Endothelial cell of hepatic sinusoid (primary cell): ENCODE data around the gene FSTL3.
"Not testable (repeated sequence)": the region's sequence is repeated elsewhere in the genome, so short reads cannot be mapped to it uniquely, and the experiment has no call there.

ENCODE experiments used
- in situ Hi-C: cut with HindIII; loops from 2 replicates; pipeline ENCODE4 v1.10.0; 2017; ENCODE audit warnings: low sequenced_read_pairs

The FSTL3 gene

DNA sequence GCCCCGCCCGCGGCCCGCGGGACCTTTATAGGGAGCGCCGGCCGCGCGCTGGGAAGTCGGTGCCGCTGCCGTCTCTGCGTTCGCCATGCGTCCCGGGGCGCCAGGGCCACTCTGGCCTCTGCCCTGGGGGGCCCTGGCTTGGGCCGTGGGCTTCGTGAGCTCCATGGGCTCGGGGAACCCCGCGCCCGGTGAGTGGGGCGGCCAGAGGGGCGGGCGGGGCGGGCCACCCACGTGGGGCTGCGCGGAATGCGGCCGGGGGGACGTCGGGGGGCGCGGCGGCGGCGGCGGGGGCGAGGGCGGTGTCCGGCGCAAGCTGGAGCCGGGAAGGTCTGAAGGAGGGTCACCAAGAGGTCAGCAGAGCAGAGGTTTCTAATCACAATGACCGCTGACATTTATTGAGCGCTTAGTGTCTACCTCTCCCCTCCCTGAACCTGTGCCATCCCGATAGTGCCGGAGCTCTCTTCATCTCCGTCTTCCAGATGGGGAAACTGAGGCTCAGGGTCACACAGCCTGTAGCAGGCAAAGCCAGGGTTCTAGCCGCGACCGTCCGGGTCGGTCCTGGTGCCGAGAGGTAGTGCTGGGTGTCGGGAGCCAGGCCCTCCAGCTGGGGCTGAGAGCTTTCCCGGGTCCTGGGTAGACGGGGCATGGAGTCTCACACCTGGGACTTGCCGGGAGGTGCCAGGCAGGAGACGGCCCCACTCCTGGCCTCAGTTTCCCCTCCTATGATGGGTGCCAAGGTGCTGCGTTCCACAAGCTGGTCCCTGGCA is at the start of gene FSTL3:
Gene FSTL3, plus strand, starts transcription at position 54 of the 767 bp plus-strand sequence. Its CDS starts 32 bp downstream, at position 86.
- in situ Hi-C loops = no loop called here

DNA sequence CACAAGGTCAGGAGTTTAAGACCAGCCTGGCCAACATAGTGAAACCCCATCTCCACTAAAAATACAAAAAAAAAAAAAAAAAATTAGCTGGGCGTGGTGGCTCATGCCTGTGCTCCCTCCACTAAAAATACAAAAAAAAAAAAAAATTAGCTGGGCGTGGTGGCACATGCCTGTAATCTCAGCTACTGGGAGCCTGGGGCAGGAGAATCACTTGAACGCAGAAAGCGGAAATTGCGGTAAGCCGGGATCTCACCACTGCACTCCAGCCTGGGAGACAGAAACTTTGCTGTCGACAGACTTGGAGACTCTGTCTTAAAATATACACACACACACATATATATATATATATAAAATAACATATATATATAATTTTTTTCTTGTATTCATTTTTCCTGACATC is 49.6 kb upstream of the FSTL3 start:
- in situ Hi-C loops = not testable (repeated sequence)

DNA sequence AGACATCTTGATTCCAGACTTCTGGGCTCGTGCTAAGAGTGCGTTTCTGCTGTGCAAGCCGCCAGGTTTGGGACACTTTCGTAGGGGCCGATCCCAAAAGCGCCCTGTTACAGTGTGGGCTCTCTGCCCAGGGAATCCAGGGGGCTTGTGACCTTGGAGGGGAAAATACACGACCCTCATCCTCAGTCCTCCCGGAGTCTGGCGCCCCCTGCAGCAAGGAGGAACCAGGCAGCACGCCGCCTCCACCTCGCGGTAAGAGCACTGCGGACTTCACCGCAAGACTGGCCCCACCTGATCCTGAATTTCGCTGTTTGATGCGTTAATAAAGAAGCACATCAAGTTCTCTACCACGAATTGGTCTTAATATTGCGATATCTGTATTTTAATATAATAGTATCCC is 48.0 kb upstream of the FSTL3 start:
- in situ Hi-C loops = no loop called here

DNA sequence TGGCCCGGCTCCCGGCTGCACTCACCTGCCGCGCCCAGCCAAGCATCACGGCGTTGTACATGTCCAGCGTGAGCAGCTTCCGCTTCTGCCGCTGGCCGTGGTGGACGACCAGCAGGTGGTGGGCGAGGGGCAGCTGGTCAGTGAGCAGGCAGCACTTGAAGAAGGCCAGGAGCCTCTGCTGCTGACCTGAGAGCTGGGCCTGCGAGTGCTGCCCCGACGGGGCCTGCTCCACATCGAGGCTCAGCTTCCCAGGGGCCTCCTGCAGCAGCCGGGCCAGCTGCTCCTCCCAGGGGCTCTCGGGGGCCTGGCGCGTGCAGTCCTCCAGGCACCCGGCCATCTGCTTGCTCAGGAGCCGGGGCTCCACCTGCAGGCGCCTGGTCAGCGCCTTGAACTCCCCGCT is 46.7 kb upstream of the FSTL3 start:
- in situ Hi-C loops = not testable (repeated sequence)

DNA sequence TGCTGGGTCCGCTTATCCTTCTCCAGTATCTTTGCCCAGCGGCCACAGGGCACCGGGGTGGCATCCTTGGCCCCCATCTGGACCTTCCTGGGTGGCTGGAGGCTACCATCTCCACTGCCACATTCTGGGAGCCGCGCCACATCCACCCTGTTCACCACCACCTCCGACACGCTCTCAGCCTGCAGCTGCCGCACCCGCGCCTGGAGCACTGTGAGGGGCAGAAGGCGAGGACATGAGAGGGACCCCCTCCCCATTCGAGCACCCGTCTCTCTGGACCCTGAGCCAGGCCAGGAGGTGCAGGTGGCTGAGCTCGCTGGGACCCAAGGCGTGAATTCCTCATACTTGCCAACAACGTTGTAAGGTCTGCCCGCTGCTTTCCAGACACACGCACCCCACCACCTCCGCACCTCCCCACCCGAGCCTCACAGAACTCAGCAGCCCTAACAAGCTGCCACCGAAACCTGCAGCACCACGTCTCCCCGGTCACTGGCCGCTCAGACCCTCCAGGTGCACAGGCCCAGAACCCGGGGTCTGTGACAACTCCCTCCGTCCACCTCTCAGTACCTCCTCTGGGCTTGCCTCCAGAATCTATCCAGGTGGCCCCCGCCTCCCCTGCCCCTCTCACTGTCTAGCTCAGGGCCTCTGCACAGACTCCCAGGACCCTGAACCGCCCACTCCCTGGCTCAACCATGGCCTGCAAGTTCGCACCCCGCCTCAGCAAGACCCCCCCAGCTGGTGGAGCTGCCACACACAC is 46.1 kb upstream of the FSTL3 start:
- in situ Hi-C loops = no loop called here

DNA sequence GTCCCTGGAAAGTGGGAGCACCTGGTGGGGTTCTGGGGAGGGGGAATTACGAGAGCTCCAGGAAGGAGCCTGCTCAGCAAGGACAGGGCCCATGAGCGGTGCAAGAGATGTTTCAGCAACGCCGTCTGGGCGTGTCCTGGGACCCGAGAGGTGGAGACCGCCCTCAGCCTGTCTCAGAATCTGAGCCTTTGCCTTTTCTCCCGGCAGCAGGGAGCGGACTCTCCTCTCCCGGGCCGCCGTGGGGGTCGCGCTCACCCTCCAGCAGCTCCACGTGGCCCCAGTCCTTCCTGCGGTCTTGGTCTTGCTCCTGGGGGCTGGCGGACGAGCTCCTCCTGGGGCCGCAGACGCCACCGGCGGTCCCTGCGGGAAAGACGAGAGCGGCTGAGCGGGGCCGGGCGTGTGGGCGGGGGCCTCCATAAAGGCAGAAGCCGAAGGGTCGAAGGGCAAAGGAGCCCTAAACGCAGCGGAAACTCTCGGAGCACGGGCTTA is 43.6 kb upstream of the FSTL3 start:
- in situ Hi-C loops = no loop called here

DNA sequence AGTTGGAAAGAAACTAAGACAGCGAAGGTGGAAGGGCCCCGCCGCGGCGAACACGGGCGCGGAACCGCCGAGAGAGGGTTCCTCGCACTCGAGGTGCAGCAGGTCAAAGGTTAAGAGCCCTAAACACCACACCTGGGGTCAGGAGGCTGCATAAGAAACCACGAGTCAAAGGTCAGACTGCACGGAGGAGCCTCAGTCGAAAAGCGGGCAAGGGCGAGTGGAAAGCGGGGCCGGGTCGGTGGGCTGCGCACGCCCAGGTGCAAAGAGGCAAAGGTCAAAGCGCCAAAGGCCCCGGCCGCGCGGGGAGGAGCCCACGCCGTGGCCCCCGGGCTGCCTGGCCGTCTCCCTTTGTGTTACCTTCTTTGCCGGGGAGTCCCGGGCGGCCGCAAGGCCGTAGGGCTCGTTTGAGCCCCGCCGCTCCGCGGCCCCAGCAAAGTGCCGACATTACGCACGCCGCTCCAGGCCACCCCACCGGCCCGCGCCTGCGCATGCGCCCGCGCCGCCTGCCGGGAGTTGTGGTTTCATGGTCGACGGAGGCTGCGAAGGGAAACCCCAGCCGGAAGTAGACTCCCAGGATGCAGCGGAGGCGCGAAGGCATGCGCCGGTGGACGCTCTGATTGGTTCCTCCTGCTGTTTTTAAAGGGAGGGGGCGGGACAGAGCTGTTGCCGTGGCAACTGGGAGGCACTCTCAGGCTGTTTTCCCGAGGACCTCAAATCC is 43.0 kb upstream of the FSTL3 start, which contains the start of gene POLRMT:
Gene POLRMT, minus strand, starts transcription at position 470 of the 718 bp plus-strand sequence. Its CDS starts 25 bp downstream, at position 445.
- in situ Hi-C loops = no loop called here

DNA sequence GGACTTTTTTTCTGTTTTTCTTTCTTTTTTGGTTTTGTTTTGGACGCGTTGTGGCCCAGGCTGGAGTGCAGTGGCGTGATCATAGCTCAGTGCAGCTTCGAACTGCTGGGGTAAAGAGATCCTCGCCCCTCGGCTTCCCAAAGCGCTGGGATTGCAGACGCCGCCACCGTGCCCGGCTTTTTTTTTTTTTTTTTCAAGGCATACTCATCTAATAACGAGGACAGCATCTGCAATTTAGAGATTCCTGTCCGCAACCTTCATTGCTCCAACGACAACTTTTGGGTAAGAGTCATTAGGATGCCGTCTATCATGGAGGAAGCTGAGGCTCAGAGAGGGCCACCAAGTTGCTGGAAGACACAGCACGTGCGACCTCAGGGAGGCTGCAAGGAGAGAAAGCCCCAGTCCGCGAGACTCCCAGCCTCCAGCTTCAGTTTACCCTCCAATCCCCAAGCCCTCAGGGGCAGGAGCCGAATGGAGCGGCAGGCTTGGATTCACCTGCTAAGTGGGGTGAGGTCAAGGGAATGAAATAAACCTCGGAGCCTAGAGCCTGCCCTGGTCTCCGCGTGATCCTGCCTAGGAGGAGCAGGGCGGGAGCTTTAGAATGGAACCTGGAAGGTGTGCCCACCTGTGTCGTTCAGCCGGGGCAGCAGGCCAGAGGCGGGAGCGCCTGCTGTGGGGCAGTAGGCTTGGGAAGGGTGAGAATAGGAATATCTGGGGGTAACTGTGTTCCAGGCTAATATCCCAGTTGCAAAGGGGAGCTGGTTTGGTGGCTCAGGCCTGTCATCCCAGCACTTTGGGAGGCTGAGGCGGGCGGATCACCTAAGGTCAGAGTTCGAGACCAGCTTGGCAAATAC is 42.2 kb upstream of the FSTL3 start:
- in situ Hi-C loops = no loop called here

DNA sequence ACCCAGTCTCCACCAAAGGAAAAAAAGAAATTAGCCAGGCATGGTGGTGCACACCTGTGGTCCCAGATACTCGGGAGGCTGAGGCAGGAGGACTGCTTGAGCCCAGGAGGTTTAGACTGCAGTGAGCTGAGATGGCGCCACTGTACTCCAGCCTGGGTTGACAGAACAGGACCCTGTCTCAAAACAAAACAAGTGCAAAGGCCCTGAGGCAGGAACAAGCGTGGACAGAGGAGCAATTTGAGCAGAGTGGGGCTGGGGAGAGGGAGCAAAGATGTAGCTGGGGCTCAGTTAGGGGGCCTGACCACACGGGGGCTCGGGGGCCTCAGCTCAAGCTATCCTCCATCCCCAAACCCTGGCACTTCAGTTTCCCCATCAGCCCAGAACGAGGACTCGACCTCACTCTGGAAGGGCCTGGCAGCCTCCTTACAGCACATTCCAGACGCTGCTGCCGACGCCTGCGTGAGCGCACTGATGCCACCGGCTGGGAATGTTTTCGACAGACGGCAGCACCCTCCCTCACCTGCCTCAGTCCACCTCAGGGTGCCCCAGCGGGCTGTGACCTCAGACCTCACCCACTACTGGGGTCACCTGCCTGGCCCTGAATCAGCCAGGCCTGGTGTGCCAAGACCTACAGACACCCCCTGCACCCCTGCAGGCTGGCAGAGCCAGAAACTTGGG is 41.1 kb upstream of the FSTL3 start:
- in situ Hi-C loops = no loop called here

DNA sequence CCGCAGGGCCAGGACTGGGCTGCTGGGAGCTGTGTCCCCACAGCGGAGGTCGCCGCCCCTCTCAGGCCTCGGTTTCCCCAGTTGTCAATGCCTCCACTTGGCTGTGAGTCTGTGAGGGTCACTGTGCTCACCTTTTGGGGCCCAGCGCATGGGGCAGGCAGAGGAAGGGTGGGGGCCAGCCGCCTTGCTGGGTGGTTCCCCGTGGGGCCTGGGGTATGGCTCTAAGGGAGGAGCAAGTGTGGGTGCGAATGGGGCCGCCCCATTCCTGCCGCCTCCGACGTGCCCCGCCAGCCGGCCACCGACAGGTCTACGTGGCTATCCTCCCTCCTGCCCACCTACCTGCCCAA is 37.3 kb upstream of the FSTL3 start:
- in situ Hi-C loops = no loop called here

DNA sequence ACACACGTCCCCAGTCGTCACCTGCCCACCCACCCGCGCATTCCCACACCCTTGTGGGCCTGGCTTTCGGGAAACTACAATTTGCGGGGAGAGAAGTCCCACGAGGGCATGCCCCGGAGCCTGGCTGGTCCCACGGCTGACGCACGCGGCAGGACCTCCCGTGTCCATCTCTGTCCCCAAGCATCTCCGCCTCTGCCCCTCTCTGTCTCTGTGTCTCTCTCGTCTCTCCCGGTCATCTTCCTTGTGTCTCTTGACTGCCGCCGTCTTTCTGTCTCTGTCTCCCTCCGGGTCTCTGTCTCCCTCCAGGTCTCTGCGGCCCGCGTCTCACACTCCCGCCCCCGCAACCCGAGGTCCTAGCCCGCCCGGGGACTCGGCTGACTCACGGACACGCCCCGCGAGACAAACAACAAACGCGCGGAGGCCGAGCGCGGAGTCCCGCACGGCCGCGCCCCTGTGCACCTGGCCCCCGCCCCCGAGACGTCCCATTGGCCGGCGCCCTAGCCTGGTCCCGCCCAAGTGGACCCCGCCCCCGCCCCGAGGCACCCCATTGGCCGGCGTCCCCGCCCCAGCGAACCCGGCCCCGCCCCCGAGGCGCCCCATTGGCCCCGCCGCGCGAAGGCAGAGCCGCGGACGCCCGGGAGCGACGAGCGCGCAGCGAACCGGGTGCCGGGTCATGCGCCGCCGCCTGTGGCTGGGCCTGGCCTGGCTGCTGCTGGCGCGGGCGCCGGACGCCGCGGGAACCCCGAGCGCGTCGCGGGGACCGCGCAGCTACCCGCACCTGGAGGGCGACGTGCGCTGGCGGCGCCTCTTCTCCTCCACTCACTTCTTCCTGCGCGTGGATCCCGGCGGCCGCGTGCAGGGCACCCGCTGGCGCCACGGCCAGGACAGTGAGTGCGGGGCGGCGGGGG is 36.7 kb upstream of the FSTL3 start, which contains the start of gene FGF22:
Gene FGF22, plus strand, starts transcription at position 627 of the 908 bp plus-strand sequence. Its CDS starts 47 bp downstream, at position 674.
- in situ Hi-C loops = no loop called here

DNA sequence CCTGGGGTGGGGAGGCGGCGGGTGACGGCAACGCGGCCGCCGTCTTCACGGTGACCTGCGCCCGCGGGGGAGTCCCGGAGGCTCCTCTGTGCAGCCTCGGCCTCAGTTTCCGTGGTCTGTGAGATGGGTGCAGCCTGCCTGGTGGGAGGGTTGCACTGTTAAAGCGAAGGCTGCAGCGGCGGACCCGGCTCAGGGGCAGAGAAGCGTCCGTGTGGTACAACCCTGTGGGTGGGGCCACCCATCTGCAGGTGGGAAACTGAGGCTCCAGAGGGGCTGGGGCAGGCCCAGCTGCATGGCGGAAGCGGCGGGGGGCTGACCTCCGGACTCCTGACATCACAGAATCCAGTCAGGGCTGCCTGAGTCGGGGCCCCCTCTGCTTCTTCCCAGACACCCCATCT is 36.0 kb upstream of the FSTL3 start:
- in situ Hi-C loops = no loop called here

DNA sequence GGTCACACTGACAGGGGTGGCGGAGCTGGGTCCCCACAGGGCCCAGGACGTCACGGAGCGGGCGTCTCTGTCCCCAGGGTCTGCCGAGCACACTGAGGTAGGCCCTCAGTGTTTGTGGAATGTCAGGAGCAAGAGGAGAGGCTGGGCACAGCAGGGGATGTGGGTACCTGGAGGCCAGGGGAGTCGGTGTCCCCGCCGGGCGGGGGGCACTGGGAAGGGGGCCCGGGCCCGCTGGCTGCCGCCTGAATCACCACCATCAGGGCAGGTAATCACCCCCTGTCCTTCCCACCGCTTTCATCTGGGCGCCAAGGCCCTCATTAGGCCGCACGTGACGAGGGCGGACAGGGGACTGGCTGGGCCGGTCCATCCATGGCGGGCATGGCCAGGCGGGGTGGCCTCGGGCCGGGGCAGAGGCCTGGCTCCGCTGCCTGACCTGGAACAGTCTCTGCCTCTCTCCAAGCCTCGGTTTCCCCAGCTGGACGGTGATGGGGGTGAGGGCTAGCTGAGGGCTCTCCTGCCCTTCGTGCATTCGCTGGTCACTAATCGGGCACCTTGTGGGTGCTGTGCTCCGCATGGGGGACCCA is 35.5 kb upstream of the FSTL3 start:
- in situ Hi-C loops = no loop called here

DNA sequence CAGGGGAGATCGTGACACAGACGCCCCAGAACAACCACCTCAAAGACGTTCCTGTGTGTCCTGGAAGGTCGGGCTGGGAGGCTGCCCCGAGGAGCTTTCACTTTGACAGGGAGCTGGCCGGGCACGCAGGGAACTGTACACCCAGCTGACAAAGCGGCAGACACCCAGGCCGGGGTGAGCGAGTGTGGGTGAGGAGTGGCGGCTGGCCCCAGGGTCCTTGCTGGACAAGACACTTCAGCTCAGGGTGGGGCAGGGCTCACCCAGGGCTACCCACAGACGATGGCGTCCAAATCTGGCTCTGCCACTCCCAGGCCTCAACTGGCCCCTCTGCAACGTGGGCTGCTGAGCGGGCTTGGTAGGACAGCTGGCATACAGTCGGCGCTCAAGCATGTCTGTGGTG is 34.5 kb upstream of the FSTL3 start:
- in situ Hi-C loops = no loop called here

DNA sequence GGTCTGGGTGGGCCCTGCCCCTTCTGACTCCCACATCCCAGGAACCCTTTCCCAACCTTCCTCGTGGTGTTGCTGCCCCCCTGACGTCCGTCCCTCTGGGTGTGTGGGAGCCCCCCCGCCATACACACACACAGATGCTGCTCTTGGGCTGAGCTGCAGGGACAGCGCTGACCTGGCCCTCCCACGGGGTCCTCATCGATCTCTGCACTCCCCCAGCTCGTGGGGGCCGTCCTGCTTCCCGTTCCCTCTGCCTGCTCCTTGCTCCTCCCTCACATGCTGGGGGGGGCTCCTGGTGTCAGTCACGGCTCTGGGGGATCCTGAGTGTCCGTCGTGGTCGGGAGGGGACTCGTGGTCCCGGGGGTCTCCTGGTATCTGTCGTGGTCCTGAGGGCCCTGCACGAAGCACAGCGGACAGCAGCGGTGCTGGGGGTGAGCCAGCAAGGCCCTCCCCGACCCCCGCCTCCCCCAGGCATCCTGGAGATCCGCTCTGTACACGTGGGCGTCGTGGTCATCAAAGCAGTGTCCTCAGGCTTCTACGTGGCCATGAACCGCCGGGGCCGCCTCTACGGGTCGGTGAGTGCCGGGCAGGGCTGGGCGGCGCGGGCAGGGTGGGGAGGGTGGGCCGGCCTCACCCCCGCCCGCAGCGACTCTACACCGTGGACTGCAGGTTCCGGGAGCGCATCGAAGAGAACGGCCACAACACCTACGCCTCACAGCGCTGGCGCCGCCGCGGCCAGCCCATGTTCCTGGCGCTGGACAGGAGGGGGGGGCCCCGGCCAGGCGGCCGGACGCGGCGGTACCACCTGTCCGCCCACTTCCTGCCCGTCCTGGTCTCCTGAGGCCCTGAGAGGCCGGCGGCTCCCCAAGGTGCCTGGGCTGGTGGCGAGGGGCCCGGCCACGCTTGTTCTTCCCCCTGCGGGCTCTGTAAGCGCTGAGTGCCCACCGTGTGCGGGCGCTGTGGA is 33.1 kb upstream of the FSTL3 start:
- in situ Hi-C loops = no loop called here

DNA sequence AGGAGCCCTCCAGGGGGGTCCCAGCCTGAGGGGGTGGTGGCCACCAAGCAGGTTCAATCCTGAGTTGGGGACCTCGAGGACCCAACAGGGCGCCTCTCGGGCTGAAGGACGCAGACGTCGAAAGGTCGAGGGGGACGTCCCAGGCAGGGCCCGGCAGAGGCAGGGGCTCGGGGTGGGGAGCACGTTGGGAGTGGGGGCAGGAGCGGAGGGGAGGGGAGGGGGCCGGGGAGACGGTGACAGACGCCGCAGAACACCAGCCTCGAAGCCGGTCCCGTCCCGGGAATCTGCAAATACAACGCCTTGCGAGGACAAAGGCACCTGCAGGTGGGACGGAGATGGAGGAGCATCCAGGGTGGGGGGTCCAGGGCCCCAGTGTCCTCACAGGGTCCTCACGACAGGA is 32.5 kb upstream of the FSTL3 start:
- in situ Hi-C loops = no loop called here

DNA sequence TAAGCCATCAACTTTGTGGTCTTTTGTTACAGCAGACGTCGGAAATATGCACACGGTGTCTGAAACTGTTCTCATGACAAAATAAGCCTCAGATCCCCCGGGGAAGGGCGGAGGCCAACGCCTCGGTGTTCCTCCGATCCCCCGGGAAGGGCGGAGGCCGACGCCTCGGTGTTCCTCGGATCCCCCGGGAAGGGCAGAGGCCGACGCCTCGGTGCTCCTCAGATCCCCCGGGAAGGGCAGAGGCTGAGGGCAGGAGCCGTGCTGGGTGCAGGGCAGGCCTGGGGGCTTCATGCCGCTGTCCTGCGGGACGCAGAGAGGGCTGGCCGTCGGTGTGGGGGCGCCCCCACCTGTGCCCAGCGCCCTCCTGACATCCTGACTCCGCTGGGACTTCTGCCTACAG is 31.8 kb upstream of the FSTL3 start:
- in situ Hi-C loops = no loop called here
